H1 (cell line): ENCODE results near the gene ITGB1BP1. TPM values are rescaled to one million over a fixed set of nuclear protein-coding genes. Genes with fewer than 3 reads are reported as not detected.

ENCODE experiments used
- CTCF ChIA-PET: fragments of 300-600 bp; sonication (Branson Sonifier 250); formaldehyde crosslinking; loops from one replicate; lab custom pipeline; 2021; ENCODE audit not compliant: partially characterized antibody; lab: Charles Lee
- POLR2A ChIA-PET: fragments of 300-600 bp; sonication (Branson Sonifier 250); formaldehyde crosslinking; loops from one replicate; lab custom pipeline; 2021; ENCODE audit warnings: inconsistent platforms; ENCODE audit not compliant: partially characterized antibody; lab: Charles Lee
- DNase-seq, 2 experiments: peaks; one replicate each; pipeline versions ENCODE4 v3.0.0 to v3.0.0-alpha.2; 2010 to 2022; ENCODE audit warnings: low spot score in 2 of 2, low read depth in 1 of 2, mixed read lengths in 1 of 2
- FAIRE-seq: peaks from 2 replicates; lab custom pipeline; 2011; peaks lifted over from hg19 to GRCh38; lab: Jason Lieb, UNC
- H2AFZ ChIP-seq: 2 replicates; pipeline ENCODE4 v1.8.1; 2012; ENCODE audit warnings: low read length, inconsistent platforms
- H2AK5ac ChIP-seq: 2 replicates; pipeline ENCODE4 v1.6.1; 2013; ENCODE audit warnings: low read depth, low read length
- H2BK120ac ChIP-seq: replicated peaks from 2 replicates; pipeline ENCODE3; 2013; ENCODE audit warnings: low read depth, low read length, inconsistent platforms
- H2BK12ac ChIP-seq: 2 replicates; pipeline ENCODE4 v1.6.1; 2013; ENCODE audit warnings: low read depth, low read length
- H2BK15ac ChIP-seq: 2 replicates; pipeline ENCODE4 v1.6.1; 2013; ENCODE audit warnings: low read length
- H2BK20ac ChIP-seq: 2 replicates; pipeline ENCODE4 v1.6.1; 2013; ENCODE audit warnings: low read length
- H2BK5ac ChIP-seq: 2 replicates; pipeline ENCODE4 v1.6.1; 2013; ENCODE audit warnings: low read depth, low read length
- H3K14ac ChIP-seq: 2 replicates; pipeline ENCODE4 v1.6.1; 2013; ENCODE audit warnings: inconsistent platforms; ENCODE audit not compliant: insufficient read length
- H3K18ac ChIP-seq: 2 replicates; pipeline ENCODE4 v1.6.1; 2013; ENCODE audit warnings: low read length; ENCODE audit errors: extremely low read depth
- H3K23ac ChIP-seq: 2 replicates; pipeline ENCODE4 v1.6.1; 2013; ENCODE audit warnings: inconsistent platforms; ENCODE audit not compliant: insufficient read length
- H3K23me2 ChIP-seq: 2 replicates; pipeline ENCODE4 v1.6.1; 2013; ENCODE audit warnings: low read depth, low read length
- H3K27ac ChIP-seq: 2 replicates; pipeline ENCODE4 v1.6.1; 2011; ENCODE audit warnings: low read depth, low read length, inconsistent platforms
- H3K27me3 ChIP-seq, 4 experiments: replicated peaks in 1 of 4; 1 replicate in 1 of 4; 2 replicates in 3 of 4; pipeline versions ENCODE4 v1.6.1 to v1.8.1; 2011 to 2013; ENCODE audit warnings: low read length in 3 of 4, mild to moderate bottlenecking in 3 of 4, inconsistent platforms in 2 of 4, mixed read lengths in 2 of 4, moderate library complexity in 1 of 4; ENCODE audit not compliant: control insufficient read depth in 3 of 4, insufficient read depth in 3 of 4; ENCODE audit errors: extremely low read depth in 1 of 4
- H3K36me3 ChIP-seq, 4 experiments: 2 replicates each; pipeline versions ENCODE4 v1.6.1 to v1.8.1; 2011 to 2013; ENCODE audit warnings: mild to moderate bottlenecking in 4 of 4, low read length in 3 of 4, moderate library complexity in 2 of 4, control low read depth in 1 of 4, inconsistent platforms in 1 of 4; ENCODE audit not compliant: insufficient read depth in 4 of 4, control insufficient read depth in 2 of 4
- H3K4ac ChIP-seq: replicated peaks from 2 replicates; pipeline ENCODE3; 2013; ENCODE audit warnings: low read length, low read depth, mixed read lengths, inconsistent platforms; ENCODE audit not compliant: insufficient read length
- H3K4me1 ChIP-seq, 4 experiments: replicated peaks in 1 of 4; 1 replicate in 1 of 4; 2 replicates in 3 of 4; pipeline versions ENCODE4 v1.6.1 to v1.8.1; 2011 to 2013; ENCODE audit warnings: low read length in 3 of 4, inconsistent platforms in 2 of 4, mixed read lengths in 1 of 4; ENCODE audit not compliant: insufficient read depth in 4 of 4, control insufficient read depth in 3 of 4
- H3K4me2 ChIP-seq, 2 experiments: 2 replicates each; pipeline versions ENCODE4 v1.6.1 to v1.8.1; 2011 to 2013; ENCODE audit warnings: low read depth in 2 of 2, low read length in 2 of 2, control low read depth in 1 of 2, inconsistent platforms in 1 of 2, mild to moderate bottlenecking in 1 of 2; ENCODE audit not compliant: insufficient read depth in 1 of 2
- H3K4me3 ChIP-seq, 4 experiments: fragments of 200-600, 300-600 bp in 1 of 4; sonication (generic), shearing (Covaris generic), sonication (Bioruptor Twin) in 1 of 4; 2 replicates each; pipeline versions ENCODE4 v1.5.1 to v1.8.1; 2011 to 2016; ENCODE audit warnings: low read length in 4 of 4, low read depth in 3 of 4, control low read depth in 2 of 4, inconsistent platforms in 2 of 4, mild to moderate bottlenecking in 2 of 4, mixed read lengths in 1 of 4, moderate library complexity in 1 of 4; ENCODE audit not compliant: insufficient read depth in 2 of 4; ENCODE audit errors: extremely low read depth in 1 of 4
- H3K56ac ChIP-seq: replicated peaks from 2 replicates; pipeline ENCODE3; 2013; ENCODE audit warnings: low read depth, mild to moderate bottlenecking, mixed read lengths, low read length, inconsistent platforms; ENCODE audit not compliant: insufficient read length
- H3K79me1 ChIP-seq: 2 replicates; pipeline ENCODE4 v1.6.1; 2013; ENCODE audit warnings: low read depth, low read length, control low read depth
- H3K79me2 ChIP-seq, 2 experiments: 2 replicates each; pipeline versions ENCODE4 v1.6.1 to v1.8.1; 2012 to 2013; ENCODE audit warnings: low read length in 2 of 2, mild to moderate bottlenecking in 2 of 2, inconsistent platforms in 1 of 2; ENCODE audit not compliant: insufficient read depth in 2 of 2, control insufficient read depth in 1 of 2
- H3K9ac ChIP-seq, 4 experiments: replicated peaks in 1 of 4; 1 replicate in 1 of 4; 2 replicates in 3 of 4; pipeline versions ENCODE4 v1.6.1 to v1.8.1; 2011 to 2013; ENCODE audit warnings: low read depth in 3 of 4, low read length in 3 of 4, control low read depth in 2 of 4, mild to moderate bottlenecking in 2 of 4, moderate library complexity in 2 of 4, inconsistent platforms in 1 of 4; ENCODE audit errors: extremely low read depth in 1 of 4
- H3K9me3 ChIP-seq, 2 experiments: 2 replicates each; pipeline versions ENCODE4 v1.6.1 to v1.8.1; 2012 to 2013; ENCODE audit warnings: mild to moderate bottlenecking in 2 of 2, moderate library complexity in 2 of 2, control low read depth in 1 of 2, inconsistent platforms in 1 of 2, low read depth in 1 of 2, low read length in 1 of 2, mixed read lengths in 1 of 2; ENCODE audit not compliant: insufficient read depth in 2 of 2
- H4K20me1 ChIP-seq, 2 experiments: replicated peaks in 1 of 2; 2 replicates each; pipeline versions ENCODE3 to v1.8.1; 2011 to 2013; ENCODE audit warnings: inconsistent platforms in 2 of 2, low read length in 2 of 2, mild to moderate bottlenecking in 1 of 2; ENCODE audit not compliant: insufficient read depth in 2 of 2, control insufficient read depth in 1 of 2
- H4K5ac ChIP-seq: 2 replicates; pipeline ENCODE4 v1.6.1; 2013; ENCODE audit warnings: low read length, low read depth, mixed read lengths, inconsistent platforms; ENCODE audit not compliant: insufficient read length
- H4K8ac ChIP-seq: 2 replicates; pipeline ENCODE4 v1.8.0; 2013; ENCODE audit warnings: mild to moderate bottlenecking, moderate library complexity, low read length, inconsistent platforms; ENCODE audit not compliant: insufficient read depth; ENCODE audit errors: extremely low read depth
- H4K91ac ChIP-seq: replicated peaks from 2 replicates; pipeline ENCODE3; 2013; ENCODE audit warnings: low read length, mixed read lengths, inconsistent platforms; ENCODE audit not compliant: insufficient read length
- CEBPB ChIP-seq: IDR thresholded peaks from 2 replicates; pipeline ENCODE4 v1.6.1; 2012; ENCODE audit warnings: low read depth, low read length
- GABPA ChIP-seq: IDR thresholded peaks from 2 replicates; pipeline ENCODE4 v1.6.1; 2011; ENCODE audit warnings: mild to moderate bottlenecking, low read length, moderate library complexity, borderline replicate concordance; ENCODE audit not compliant: insufficient read depth
- WGBS, 2 experiments: shearing (Covaris generic) in 1 of 2; methylation state at CpG; one replicate each; pipeline versions ENCODE4 v1.1.6 to v1.1.7; 2013 to 2015; ENCODE audit warnings: low lambda C conversion rate in 2 of 2, mixed read lengths in 2 of 2, inconsistent platforms in 1 of 2, low coverage in 1 of 2, missing lambda C conversion rate in 1 of 2; ENCODE audit not compliant: insufficient replicate concordance in 2 of 2, insufficient coverage in 1 of 2, insufficient read length in 1 of 2; ENCODE audit errors: extremely low coverage in 1 of 2, missing lambda C conversion rate in 1 of 2; 5-methylcytosine and 5-hydroxymethylcytosine counted together
- polyA plus RNA-seq, 7 experiments: library from polyadenylated mRNA; depleted of rRNA in 3 of 7; stranded (reverse) in 5 of 7; unstranded in 2 of 7; fragments of >200 nt in 5 of 7; fragments of 200-250 nt in 2 of 7; gene quantifications; 1 replicate in 5 of 7; 2 replicates in 1 of 7; 4 replicates in 1 of 7; pipeline versions ENCODE4 v1.2.1 to v1.2.3, GENCODE V29; 2011 to 2013; ENCODE audit warnings: missing spikeins in 2 of 7, mixed read lengths in 2 of 7
- total RNA-seq: library from RNA; stranded (reverse); fragmentation: NEBNext Ultra II Directional; extraction: Animal tissue kit (Norgen Biotek cat#: 25700); gene quantifications from 2 replicates; pipeline ENCODE4 v1.2.1, GENCODE V29; 2021

ITGB1BP1 gene
- total and polyA plus RNA-seq, 2 of the 8 experiments (the other 6 are each of a cell fraction or from before 2014, with no cell fraction given) = 16.1 to 45.4 TPM

GRCh38 chr2:9405636-9406035, 17.7 kb downstream of the ITGB1BP1 start:
- H2BK12ac ChIP-seq = no peak overlapping the region
- no peaks in the 10 kb centered on the region for H3K4me1 ChIP-seq
- H4K5ac ChIP-seq = no peak overlapping the region
- no peak overlapping the region for H3K56ac ChIP-seq
- H2BK15ac ChIP-seq = no peak overlapping the region
- no peak overlapping the region for H4K91ac ChIP-seq
- H3K9me3 ChIP-seq = no peaks in the 10 kb centered on the region
- H2BK5ac ChIP-seq = no peak overlapping the region
- H3K23ac ChIP-seq = no peak overlapping the region
- ChIA-PET POLR2A (no interaction called here), CTCF (interaction anchor here (0.6 kb wide), 1 partner anchor 420 kb away, joined by 3 read pairs; no protein-coding TSS in a partner anchor)
- H3K36me3 ChIP-seq = peaks cover 0 to 3% (median 0%) of the 10 kb centered on the region in 4 experiments; a peak in 5 of 8 replicates
- no peak overlapping the region for H3K14ac ChIP-seq
- H4K8ac ChIP-seq = no peak overlapping the region
- no peak overlapping the region for H2BK20ac ChIP-seq
- no peak for DNase-seq
- no peak overlapping the region for H3K4me3 ChIP-seq
- no peaks in the 10 kb centered on the region for H3K79me1 ChIP-seq
- no peaks in the 10 kb centered on the region for H3K79me2 ChIP-seq
- FAIRE-seq = no peak
- H3K23me2 ChIP-seq = no peaks in the 10 kb centered on the region
- H3K27ac ChIP-seq = no peak overlapping the region
- H2AK5ac ChIP-seq = no peak overlapping the region
- H3K18ac ChIP-seq = no peak overlapping the region
- no peak overlapping the region for H3K4ac ChIP-seq
- TF ChIP-seq GABPA (no peak), CEBPB (no peak)
- no peaks in the 10 kb centered on the region for H4K20me1 ChIP-seq
- H3K9ac ChIP-seq = no peak overlapping the region
- H3K4me2 ChIP-seq = no peak overlapping the region
- no peak overlapping the region for H2BK120ac ChIP-seq
- H2AFZ ChIP-seq = no peak overlapping the region
- no peaks in the 10 kb centered on the region for H3K27me3 ChIP-seq
- WGBS, 2 experiments = 93% methylated on average over 2 of the region's 2 CpGs; no CpG with 5 or more reads in 1 of the 2 experiments
